HL-60 (cell line): ENCODE measurements around the gene EAF1.

ENCODE experiments used
- DNase-seq, 2 experiments: peaks; one replicate each; pipeline ENCODE4 v3.0.0-alpha.2; 2010 to 2020; ENCODE audit warnings: low read depth in 1 of 2, low spot score in 1 of 2
- H3K27ac ChIP-seq: fragments of 250-450 bp; sonication (Bioruptor Pico); replicated peaks from 2 replicates; pipeline ENCODE4 v1.5.1; 2020; ENCODE audit warnings: mild to moderate bottlenecking, moderate library complexity
- H3K27me3 ChIP-seq: fragments of 250-450 bp; sonication (Bioruptor Pico); 2 replicates; pipeline ENCODE4 v1.5.1; 2021; ENCODE audit warnings: mild to moderate bottlenecking, moderate library complexity; ENCODE audit not compliant: insufficient read depth, poor library complexity, severe bottlenecking
- H3K4me3 ChIP-seq: replicated peaks from 2 replicates; pipeline ENCODE4 v1.5.1; 2011; ENCODE audit warnings: mild to moderate bottlenecking, control low read depth, low read length; ENCODE audit not compliant: insufficient read depth
- GABPA ChIP-seq: IDR thresholded peaks from 2 replicates; pipeline ENCODE4 v1.6.1; 2012; ENCODE audit warnings: low read depth
- POLR2AphosphoS5 ChIP-seq: IDR thresholded peaks from 2 replicates; pipeline ENCODE4 v1.6.1; 2012; ENCODE audit warnings: low read depth
- SPI1 ChIP-seq: IDR thresholded peaks from 2 replicates; pipeline ENCODE4 v1.6.1; 2012; ENCODE audit warnings: low read depth, mild to moderate bottlenecking, borderline replicate concordance
- long read RNA-seq: library from polyadenylated mRNA; unstranded; transcript quantifications from one replicate; pipeline ENCODE4 v2.0.0, GENCODE V29; 2020
- TF ChIP-seq, protein P1 (sequence below): IDR thresholded peaks from one replicate; pipeline ENCODE4 v1.5.1; 2011; ENCODE audit warnings: low read length, control low read depth, inconsistent platforms; ENCODE audit not compliant: insufficient read depth
- TF ChIP-seq, protein P2 (sequence below): IDR thresholded peaks from 2 replicates; pipeline ENCODE4 v1.6.1; 2012; ENCODE audit warnings: low read depth; ENCODE audit not compliant: insufficient replicate concordance

Gene EAF1
- long read RNA-seq, full-length matches to known transcripts: 64 of 72 reads
- long read RNA-seq, partial matches to known transcripts: 4 of 72 reads
- long read RNA-seq, other reads (novel, unspliced or antisense): 4 of 72 reads

DNA sequence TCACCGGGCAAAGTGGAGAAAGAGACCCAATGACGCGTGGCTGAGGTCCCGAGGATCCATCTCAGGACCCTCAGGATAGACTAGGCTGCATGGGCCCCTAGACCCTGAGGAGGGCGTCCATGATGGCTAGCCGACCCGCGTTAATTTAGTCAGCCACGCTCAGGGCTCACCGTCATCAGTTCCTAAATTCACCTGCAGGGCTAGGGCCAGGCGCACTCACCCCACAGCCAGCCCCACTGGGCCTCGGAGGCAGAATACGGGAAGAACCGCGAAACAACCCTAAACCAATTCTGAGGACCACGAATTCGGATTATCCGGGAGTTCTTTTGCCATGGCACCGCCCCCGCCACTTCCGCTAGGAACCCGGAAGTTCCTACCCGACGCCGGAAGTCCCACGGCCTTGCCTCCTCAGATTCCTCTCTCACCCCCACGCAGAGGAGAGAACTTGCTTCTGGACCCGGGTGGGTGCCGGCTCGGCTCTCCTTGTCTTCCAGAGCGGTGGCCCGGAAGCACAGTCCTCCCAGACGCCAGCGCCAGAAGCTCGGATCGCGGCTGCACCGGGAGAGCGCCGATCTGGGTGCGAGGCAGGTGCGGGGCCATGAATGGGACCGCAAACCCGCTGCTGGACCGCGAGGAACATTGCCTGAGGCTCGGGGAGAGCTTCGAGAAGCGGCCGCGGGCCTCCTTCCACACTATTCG is at the start of gene EAF1, which contains the start of gene METTL6:
EAF1 (plus strand) TSS at position 417 of the 699 bp plus-strand sequence; CDS start at position 599, 182 bp downstream.
METTL6 (minus strand) TSS at position 363 of the 699 bp plus-strand sequence. CDS start 1,033 bp downstream, outside the sequence.
- TF ChIP-seq, protein P1, sequence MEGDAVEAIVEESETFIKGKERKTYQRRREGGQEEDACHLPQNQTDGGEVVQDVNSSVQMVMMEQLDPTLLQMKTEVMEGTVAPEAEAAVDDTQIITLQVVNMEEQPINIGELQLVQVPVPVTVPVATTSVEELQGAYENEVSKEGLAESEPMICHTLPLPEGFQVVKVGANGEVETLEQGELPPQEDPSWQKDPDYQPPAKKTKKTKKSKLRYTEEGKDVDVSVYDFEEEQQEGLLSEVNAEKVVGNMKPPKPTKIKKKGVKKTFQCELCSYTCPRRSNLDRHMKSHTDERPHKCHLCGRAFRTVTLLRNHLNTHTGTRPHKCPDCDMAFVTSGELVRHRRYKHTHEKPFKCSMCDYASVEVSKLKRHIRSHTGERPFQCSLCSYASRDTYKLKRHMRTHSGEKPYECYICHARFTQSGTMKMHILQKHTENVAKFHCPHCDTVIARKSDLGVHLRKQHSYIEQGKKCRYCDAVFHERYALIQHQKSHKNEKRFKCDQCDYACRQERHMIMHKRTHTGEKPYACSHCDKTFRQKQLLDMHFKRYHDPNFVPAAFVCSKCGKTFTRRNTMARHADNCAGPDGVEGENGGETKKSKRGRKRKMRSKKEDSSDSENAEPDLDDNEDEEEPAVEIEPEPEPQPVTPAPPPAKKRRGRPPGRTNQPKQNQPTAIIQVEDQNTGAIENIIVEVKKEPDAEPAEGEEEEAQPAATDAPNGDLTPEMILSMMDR: no peak
- TF ChIP-seq GABPA (peak; percentile 97), POLR2AphosphoS5 (peak; percentile 81), SPI1 (peak; percentile 56)
- TF ChIP-seq, protein P2, sequence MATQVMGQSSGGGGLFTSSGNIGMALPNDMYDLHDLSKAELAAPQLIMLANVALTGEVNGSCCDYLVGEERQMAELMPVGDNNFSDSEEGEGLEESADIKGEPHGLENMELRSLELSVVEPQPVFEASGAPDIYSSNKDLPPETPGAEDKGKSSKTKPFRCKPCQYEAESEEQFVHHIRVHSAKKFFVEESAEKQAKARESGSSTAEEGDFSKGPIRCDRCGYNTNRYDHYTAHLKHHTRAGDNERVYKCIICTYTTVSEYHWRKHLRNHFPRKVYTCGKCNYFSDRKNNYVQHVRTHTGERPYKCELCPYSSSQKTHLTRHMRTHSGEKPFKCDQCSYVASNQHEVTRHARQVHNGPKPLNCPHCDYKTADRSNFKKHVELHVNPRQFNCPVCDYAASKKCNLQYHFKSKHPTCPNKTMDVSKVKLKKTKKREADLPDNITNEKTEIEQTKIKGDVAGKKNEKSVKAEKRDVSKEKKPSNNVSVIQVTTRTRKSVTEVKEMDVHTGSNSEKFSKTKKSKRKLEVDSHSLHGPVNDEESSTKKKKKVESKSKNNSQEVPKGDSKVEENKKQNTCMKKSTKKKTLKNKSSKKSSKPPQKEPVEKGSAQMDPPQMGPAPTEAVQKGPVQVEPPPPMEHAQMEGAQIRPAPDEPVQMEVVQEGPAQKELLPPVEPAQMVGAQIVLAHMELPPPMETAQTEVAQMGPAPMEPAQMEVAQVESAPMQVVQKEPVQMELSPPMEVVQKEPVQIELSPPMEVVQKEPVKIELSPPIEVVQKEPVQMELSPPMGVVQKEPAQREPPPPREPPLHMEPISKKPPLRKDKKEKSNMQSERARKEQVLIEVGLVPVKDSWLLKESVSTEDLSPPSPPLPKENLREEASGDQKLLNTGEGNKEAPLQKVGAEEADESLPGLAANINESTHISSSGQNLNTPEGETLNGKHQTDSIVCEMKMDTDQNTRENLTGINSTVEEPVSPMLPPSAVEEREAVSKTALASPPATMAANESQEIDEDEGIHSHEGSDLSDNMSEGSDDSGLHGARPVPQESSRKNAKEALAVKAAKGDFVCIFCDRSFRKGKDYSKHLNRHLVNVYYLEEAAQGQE: peak; percentile 61
- Histone ChIP-seq H3K27me3 (no peaks in the 10 kb centered on the region), H3K27ac (peak within 1 kb of the TSS; percentile 84), H3K4me3 (peak within 1 kb of the TSS; percentile 86)
- peak; percentile 76 to 87 for DNase-seq

DNA sequence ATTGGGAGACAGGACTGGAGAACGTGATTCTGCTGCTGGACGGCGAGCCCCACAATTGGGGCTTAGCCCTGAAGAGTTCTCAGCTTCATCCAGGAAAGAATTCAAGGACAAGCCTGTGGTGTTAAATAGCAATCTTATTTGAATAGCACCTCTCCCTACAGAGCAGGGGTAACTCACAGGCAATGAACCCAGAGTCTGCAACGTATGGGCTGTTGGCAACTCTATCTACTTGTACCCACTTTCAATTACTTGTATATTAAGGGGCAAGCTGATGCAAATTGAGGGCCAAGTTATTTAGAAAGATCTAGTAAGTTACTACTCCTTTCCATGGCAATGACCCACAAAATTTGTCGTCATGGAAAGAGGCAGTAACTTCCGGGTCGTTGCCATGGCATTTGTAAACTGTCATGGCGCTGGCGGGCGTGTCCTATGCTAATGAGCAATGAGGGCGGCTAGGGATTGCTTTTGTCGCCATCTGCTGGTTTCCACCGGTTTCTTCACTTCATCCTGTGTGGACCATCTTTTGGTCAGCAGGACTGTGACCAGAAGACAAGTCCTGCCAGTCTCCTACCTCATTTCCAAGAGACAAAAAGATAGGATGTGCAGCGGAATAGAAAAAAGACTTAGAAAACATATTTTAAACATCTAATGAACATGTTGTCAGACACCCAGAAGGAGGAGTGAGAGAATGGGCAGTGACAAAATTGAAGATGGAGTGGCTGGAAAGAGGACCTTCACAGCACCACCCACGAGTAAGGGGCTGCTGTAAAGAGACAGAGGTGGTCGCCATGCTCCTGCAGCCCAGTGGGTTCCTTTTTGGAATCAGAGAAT is 49.2 kb upstream of the EAF1 start:
- peak; percentile 74 to 95 for DNase-seq
- peak overlapping the region; percentile 67 for H3K27ac ChIP-seq
- H3K4me3 ChIP-seq: no peak overlapping the region
- no peaks in the 10 kb centered on the region for H3K27me3 ChIP-seq
- peak; percentile 87 for TF ChIP-seq GABPA
- TF ChIP-seq POLR2AphosphoS5: no peak
- TF ChIP-seq SPI1: no peak
- TF ChIP-seq, protein P1: peak; percentile 64
- TF ChIP-seq, protein P2: no peak

DNA sequence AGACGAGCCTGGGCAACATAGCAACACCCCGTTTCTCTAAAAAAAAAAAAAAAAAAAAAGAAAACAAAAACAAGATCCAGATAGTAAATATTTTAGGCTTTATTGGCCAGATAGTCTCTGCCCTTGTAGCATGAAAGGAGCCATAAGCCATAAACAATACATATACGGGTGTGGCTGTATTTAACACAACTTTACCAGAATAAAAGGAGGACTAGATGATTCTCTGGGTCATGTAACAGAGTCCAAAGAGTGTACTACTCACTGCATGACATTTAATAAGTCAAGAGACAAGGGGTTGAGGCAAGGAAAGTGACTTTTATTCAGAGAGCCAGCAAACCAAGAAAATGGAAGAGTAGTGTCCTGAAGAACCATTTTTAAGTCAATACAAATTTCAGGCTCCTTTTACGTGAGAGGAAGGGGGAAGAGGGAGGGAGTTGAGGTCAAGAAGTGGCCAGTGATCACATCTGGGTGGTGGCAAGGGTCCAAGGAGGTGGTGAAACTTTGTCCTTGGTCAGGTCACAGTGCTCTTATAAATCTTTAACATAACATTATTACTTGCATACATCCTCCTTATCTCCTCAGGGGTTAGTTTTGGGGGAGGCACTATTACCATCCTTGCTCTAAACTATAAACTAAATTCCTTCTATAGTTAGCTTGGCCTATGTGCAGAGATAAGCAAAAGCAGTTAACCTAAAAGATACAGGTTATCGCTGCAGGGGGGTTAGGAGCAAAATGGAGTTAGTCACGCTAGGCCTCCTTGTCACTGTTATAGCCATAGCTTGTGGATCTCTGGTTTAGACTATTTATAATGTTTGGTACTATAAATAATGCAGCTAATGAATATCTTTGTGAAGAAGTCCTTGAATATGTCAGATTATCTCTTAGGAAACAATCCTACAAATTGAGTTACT is 46.2 kb upstream of the EAF1 start:
- TF ChIP-seq SPI1: no peak
- no peaks in the 10 kb centered on the region for H3K27me3 ChIP-seq
- no peak for DNase-seq
- no peak overlapping the region for H3K4me3 ChIP-seq
- no peak overlapping the region for H3K27ac ChIP-seq
